HepG2 (cell line): ENCODE measurements around the gene CNTNAP1. TPM values are rescaled to one million over a fixed set of nuclear protein-coding genes. Genes with fewer than 3 reads are reported as not detected.

ENCODE experiments used
- ARNT2 ChIP-seq: sonication (generic); formaldehyde crosslinking; IDR thresholded peaks from 2 replicates; pipeline ENCODE4 v1.8.0; 2022; ENCODE audit warnings: mild to moderate bottlenecking, low read depth, missing genetic modification reagents, moderate library complexity
- CHD2 ChIP-seq: IDR thresholded peaks from 2 replicates; pipeline ENCODE4 v1.6.1; 2011; ENCODE audit warnings: low read depth, low read length, improper control_type of control experiment
- CREM ChIP-seq, 2 experiments: sonication (generic) in 1 of 2; formaldehyde crosslinking in 1 of 2; IDR thresholded peaks; 2 replicates each; pipeline versions ENCODE4 v1.4.0 to v1.6.1; 2016 to 2020; ENCODE audit warnings: antibody characterized with exemption in 1 of 2, mild to moderate bottlenecking in 1 of 2, missing genetic modification reagents in 1 of 2
- HNRNPL ChIP-seq: fragments of 200-400 bp; formaldehyde crosslinking; IDR thresholded peaks from 2 replicates; pipeline ENCODE4 v1.6.1; 2017; ENCODE audit warnings: mild to moderate bottlenecking, low read depth, low read length
- JUNB ChIP-seq: sonication (generic); formaldehyde crosslinking; IDR thresholded peaks from 2 replicates; pipeline ENCODE4 v1.8.0; 2022; ENCODE audit warnings: missing genetic modification reagents, mild to moderate bottlenecking, borderline replicate concordance
- NFKB2 ChIP-seq: sonication (generic); formaldehyde crosslinking; IDR thresholded peaks from 2 replicates; pipeline ENCODE4 v1.4.0; 2020; ENCODE audit warnings: missing genetic modification reagents, borderline replicate concordance
- PAWR ChIP-seq: sonication (generic); formaldehyde crosslinking; IDR thresholded peaks from 2 replicates; pipeline ENCODE4 v1.4.0; 2020; ENCODE audit warnings: missing genetic modification reagents, mild to moderate bottlenecking, borderline replicate concordance
- ZFY ChIP-seq: sonication (generic); formaldehyde crosslinking; IDR thresholded peaks from 2 replicates; pipeline ENCODE4 v1.4.0; 2020; ENCODE audit warnings: missing genetic modification reagents
- ZFYVE20 ChIP-seq: sonication (generic); formaldehyde crosslinking; IDR thresholded peaks from 2 replicates; pipeline ENCODE4 v1.8.0; 2023; ENCODE audit warnings: low read depth, mild to moderate bottlenecking, moderate library complexity, missing genetic modification reagents, borderline replicate concordance
- ZNF564 ChIP-seq: sonication (generic); formaldehyde crosslinking; IDR thresholded peaks from 2 replicates; pipeline ENCODE4 v1.8.1; 2023; ENCODE audit warnings: mild to moderate bottlenecking, missing genetic modification reagents
- ZNF605 ChIP-seq: sonication (generic); formaldehyde crosslinking; IDR thresholded peaks from 2 replicates; pipeline ENCODE4 v1.8.0; 2022; ENCODE audit warnings: mild to moderate bottlenecking, missing genetic modification reagents
- ZNF746 ChIP-seq: sonication (generic); formaldehyde crosslinking; IDR thresholded peaks from 2 replicates; pipeline ENCODE4 v1.8.0; 2022; ENCODE audit warnings: mild to moderate bottlenecking, missing genetic modification reagents
- ZNF839 ChIP-seq: sonication (generic); formaldehyde crosslinking; IDR thresholded peaks from 2 replicates; pipeline ENCODE4 v1.4.0; 2020; ENCODE audit warnings: missing genetic modification reagents, mild to moderate bottlenecking, borderline replicate concordance
- ZSCAN20 ChIP-seq: sonication (generic); formaldehyde crosslinking; IDR thresholded peaks from 2 replicates; pipeline ENCODE4 v1.4.0; 2020; ENCODE audit warnings: missing genetic modification reagents, mild to moderate bottlenecking, borderline replicate concordance
- polyA plus RNA-seq, 8 experiments: library from polyadenylated mRNA; depleted of rRNA in 3 of 8; stranded (reverse) in 7 of 8; unstranded in 1 of 8; fragments of >200 nt; fragmentation: Illumina TruSeq in 4 of 8; extraction: Trizol in 4 of 8; gene quantifications; 2 replicates each; pipeline versions ENCODE4 v1.2.1 to v1.2.3, GENCODE V29; 2011 to 2016; ENCODE audit warnings: low read depth in 4 of 8, missing spikeins in 1 of 8, mixed read lengths in 1 of 8; ENCODE audit not compliant: insufficient read depth in 1 of 8
- total RNA-seq, 5 experiments: library from RNA; depleted of rRNA; stranded (reverse); fragments of >200 nt; fragmentation: Illumina TruSeq; extraction: Trizol; gene quantifications; 2 replicates each; pipeline ENCODE4 v1.2.3, GENCODE V29; 2016; ENCODE audit warnings: low read depth in 1 of 5
- TF ChIP-seq, protein P1 (sequence below): sonication (generic); formaldehyde crosslinking; IDR thresholded peaks from 2 replicates; pipeline ENCODE4 v1.5.0; 2020; ENCODE audit warnings: mild to moderate bottlenecking, missing genetic modification reagents
- TF ChIP-seq, protein P2 (sequence below): sonication (generic); formaldehyde crosslinking; IDR thresholded peaks from 2 replicates; pipeline ENCODE4 v1.4.0; 2020; ENCODE audit warnings: missing genetic modification reagents, borderline replicate concordance
- TF ChIP-seq, protein P3 (sequence below): IDR thresholded peaks from 2 replicates; pipeline ENCODE4 v1.6.1; 2016; ENCODE audit warnings: missing genetic modification reagents, missing compliant biosample characterization
- TF ChIP-seq, protein P4 (sequence below): sonication (generic); formaldehyde crosslinking; IDR thresholded peaks from 2 replicates; pipeline ENCODE4 v1.8.0; 2022; ENCODE audit warnings: missing genetic modification reagents, mild to moderate bottlenecking, borderline replicate concordance
- TF ChIP-seq, protein P5 (sequence below): sonication (generic); formaldehyde crosslinking; IDR thresholded peaks from 2 replicates; pipeline ENCODE4 v1.8.1; 2023; ENCODE audit warnings: missing genetic modification reagents, mild to moderate bottlenecking, borderline replicate concordance

The CNTNAP1 gene
- total and polyA plus RNA-seq, 2 of the 13 experiments (the other 11 are each of a cell fraction or from before 2014, with no cell fraction given): 4.5 to 7.7 TPM

DNA sequence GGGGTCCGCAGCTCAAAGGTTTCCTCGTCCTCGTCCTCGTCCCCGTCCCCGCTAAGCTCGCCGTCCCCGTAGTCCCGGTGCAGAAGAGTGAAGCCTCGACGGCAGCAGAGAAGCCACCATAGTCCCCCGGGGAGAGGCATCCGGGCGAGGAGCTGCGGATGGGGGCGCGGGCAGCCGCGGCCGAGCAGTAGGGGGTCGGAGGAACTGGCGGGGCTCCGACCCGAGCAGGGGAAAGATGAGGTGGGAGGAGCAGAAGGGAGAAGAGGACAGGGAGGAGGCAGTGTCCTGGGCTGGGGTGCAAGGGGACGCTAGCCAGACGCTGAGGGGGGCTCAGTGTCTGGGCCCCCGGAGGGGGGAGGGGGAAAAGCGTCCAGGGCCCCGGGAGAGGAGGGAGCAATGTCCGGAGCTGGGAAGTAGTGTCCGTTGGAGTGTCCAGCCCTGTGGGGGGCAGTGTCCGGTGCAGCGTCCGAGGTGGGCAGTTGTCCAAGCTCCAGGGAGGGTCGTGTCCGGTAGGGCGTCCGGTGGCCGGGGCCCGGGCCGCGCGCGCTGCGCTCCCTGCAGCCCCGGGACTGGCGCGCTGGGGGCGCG lies 5.8 kb upstream of the CNTNAP1 start, which contains the start of gene PLEKHH3 (continued):
- TF ChIP-seq ARNT2 (CRISPR knock-in tag): 0 out of 2 replicates have a peak, but pooled peaks have one; percentile 18
- TF ChIP-seq ZNF564: 0 out of 2 replicates have a peak, but pooled peaks have one; percentile 69
- TF ChIP-seq ZNF746 (CRISPR knock-in tag): 0 out of 2 replicates have a peak, but pooled peaks have one; percentile 40
- TF ChIP-seq, protein P1, sequence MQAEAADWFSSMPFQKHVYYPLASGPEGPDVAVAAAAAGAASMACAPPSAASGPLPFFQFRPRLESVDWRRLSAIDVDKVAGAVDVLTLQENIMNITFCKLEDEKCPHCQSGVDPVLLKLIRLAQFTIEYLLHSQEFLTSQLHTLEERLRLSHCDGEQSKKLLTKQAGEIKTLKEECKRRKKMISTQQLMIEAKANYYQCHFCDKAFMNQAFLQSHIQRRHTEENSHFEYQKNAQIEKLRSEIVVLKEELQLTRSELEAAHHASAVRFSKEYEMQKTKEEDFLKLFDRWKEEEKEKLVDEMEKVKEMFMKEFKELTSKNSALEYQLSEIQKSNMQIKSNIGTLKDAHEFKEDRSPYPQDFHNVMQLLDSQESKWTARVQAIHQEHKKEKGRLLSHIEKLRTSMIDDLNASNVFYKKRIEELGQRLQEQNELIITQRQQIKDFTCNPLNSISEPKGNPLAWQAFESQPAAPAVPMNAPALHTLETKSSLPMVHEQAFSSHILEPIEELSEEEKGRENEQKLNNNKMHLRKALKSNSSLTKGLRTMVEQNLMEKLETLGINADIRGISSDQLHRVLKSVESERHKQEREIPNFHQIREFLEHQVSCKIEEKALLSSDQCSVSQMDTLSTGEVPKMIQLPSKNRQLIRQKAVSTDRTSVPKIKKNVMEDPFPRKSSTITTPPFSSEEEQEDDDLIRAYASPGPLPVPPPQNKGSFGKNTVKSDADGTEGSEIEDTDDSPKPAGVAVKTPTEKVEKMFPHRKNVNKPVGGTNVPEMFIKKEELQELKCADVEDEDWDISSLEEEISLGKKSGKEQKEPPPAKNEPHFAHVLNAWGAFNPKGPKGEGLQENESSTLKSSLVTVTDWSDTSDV (CRISPR knock-in tag): no peak
- TF ChIP-seq, protein P2, sequence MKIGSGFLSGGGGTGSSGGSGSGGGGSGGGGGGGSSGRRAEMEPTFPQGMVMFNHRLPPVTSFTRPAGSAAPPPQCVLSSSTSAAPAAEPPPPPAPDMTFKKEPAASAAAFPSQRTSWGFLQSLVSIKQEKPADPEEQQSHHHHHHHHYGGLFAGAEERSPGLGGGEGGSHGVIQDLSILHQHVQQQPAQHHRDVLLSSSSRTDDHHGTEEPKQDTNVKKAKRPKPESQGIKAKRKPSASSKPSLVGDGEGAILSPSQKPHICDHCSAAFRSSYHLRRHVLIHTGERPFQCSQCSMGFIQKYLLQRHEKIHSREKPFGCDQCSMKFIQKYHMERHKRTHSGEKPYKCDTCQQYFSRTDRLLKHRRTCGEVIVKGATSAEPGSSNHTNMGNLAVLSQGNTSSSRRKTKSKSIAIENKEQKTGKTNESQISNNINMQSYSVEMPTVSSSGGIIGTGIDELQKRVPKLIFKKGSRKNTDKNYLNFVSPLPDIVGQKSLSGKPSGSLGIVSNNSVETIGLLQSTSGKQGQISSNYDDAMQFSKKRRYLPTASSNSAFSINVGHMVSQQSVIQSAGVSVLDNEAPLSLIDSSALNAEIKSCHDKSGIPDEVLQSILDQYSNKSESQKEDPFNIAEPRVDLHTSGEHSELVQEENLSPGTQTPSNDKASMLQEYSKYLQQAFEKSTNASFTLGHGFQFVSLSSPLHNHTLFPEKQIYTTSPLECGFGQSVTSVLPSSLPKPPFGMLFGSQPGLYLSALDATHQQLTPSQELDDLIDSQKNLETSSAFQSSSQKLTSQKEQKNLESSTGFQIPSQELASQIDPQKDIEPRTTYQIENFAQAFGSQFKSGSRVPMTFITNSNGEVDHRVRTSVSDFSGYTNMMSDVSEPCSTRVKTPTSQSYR (CRISPR knock-in tag): peak; percentile 69; the same call in 1 of the 2 replicates
- TF ChIP-seq, protein P3, sequence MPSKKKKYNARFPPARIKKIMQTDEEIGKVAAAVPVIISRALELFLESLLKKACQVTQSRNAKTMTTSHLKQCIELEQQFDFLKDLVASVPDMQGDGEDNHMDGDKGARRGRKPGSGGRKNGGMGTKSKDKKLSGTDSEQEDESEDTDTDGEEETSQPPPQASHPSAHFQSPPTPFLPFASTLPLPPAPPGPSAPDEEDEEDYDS (CRISPR knock-in tag): 0 out of 2 replicates have a peak, but pooled peaks have one; percentile 13
- 0 out of 2 replicates have a peak, but pooled peaks have one; percentile 46 for TF ChIP-seq ZSCAN20 (CRISPR knock-in tag)
- TF ChIP-seq CHD2: 0 out of 2 replicates have a peak, but pooled peaks have one; percentile 20
- TF ChIP-seq ZNF605 (CRISPR knock-in tag): 0 out of 2 replicates have a peak, but pooled peaks have one; percentile 51
- TF ChIP-seq, protein P4, sequence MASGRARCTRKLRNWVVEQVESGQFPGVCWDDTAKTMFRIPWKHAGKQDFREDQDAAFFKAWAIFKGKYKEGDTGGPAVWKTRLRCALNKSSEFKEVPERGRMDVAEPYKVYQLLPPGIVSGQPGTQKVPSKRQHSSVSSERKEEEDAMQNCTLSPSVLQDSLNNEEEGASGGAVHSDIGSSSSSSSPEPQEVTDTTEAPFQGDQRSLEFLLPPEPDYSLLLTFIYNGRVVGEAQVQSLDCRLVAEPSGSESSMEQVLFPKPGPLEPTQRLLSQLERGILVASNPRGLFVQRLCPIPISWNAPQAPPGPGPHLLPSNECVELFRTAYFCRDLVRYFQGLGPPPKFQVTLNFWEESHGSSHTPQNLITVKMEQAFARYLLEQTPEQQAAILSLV: 0 out of 2 replicates have a peak, but pooled peaks have one; percentile 65
- TF ChIP-seq, protein P5, sequence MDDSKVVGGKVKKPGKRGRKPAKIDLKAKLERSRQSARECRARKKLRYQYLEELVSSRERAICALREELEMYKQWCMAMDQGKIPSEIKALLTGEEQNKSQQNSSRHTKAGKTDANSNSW (CRISPR knock-in tag): peak; percentile 35; the same call in 1 of the 2 replicates
- TF ChIP-seq ZFY: peak; percentile 52
- peak; percentile 60; the same call in 1 of the 2 replicates for TF ChIP-seq NFKB2 (CRISPR knock-in tag)
- TF ChIP-seq ZFYVE20 (CRISPR knock-in tag): no peak
- TF ChIP-seq ZNF839 (CRISPR knock-in tag): 0 out of 2 replicates have a peak, but pooled peaks have one; percentile 35
- TF ChIP-seq HNRNPL: no peak
- no peak; the same call in 1 of the 2 replicates for TF ChIP-seq PAWR (CRISPR knock-in tag)
- TF ChIP-seq CREM (IDR thresholded peaks at IDR 0.05): no peak
- TF ChIP-seq CREM (CRISPR knock-in tag; IDR thresholded peaks at IDR 0.05): no peak
- TF ChIP-seq JUNB (CRISPR knock-in tag): no peak
